ENCODE results near the gene DPH1. TPM values are rescaled to one million over a fixed set of nuclear protein-coding genes. Genes with fewer than 3 reads are reported as not detected.
A peak's percentile ranks its signal among the peaks of the same experiment; 100 is the strongest.

Gene DPH1
- total RNA-seq, 3 donors from 2014 or later (not counting 1 experiment from before 2014, with no cell fraction given), result 60.2 to 65.2 (median 63.2) TPM

- Histone ChIP-seq H3K27ac (ENCODE audit: low read length) (no peak overlapping the region), H3K27me3 (ENCODE audit: control insufficient read depth, insufficient read depth, low read length) (peaks cover 20% of the 10 kb centered on the region), H3K4me1 (ENCODE audit: control insufficient read depth, insufficient read depth, low read length) (peaks cover 26% of the 10 kb centered on the region), H3K9me3 (ENCODE audit: control insufficient read depth, insufficient read depth, low read length) (no peaks in the 10 kb centered on the region), H3K4me3 (ENCODE audit: low read length) (no peak overlapping the region), H3K36me3 (ENCODE audit: control insufficient read depth, insufficient read depth, low read length) (no peaks in the 10 kb centered on the region)
- no peak overlapping the region for H3K27ac Mint-ChIP-seq
- DNase-seq (peak in 1 of 2 donors; percentile 34), ATAC-seq (no peak)
- intact Hi-C loops (cut with micrococcal nuclease), result loop anchor here (10.0 kb wide), 1 partner anchor 118 kb away; no protein-coding TSS in a partner anchor
- peak overlapping the region; percentile 68 for H3K4me3 Mint-ChIP-seq
- no peak for TF ChIP-seq CTCF (IDR thresholded peaks at IDR 0.05)
- no peaks in the 10 kb centered on the region for H3K9me3 Mint-ChIP-seq
- H3K4me1 Mint-ChIP-seq, result peaks cover 8 to 16% of the 10 kb centered on the region in 2 donors
- no peaks in the 10 kb centered on the region for H3K36me3 Mint-ChIP-seq
- WGBS (ENCODE audit: insufficient coverage), result 37% methylated on average over 15 of the region's 15 CpGs
- H3K27me3 Mint-ChIP-seq (ENCODE audit: low read depth in 2 of 2), result peaks cover 45 to 47% of the 10 kb centered on the region in 2 donors
These were observed 7.2 kb upstream of the DPH1 start for GRCh38 chr17:2022647-2023240.

- peaks cover 42 to 47% of the 10 kb centered on the region in 2 donors for H3K27me3 Mint-ChIP-seq (ENCODE audit: low read depth in 2 of 2)
- intact Hi-C loops (cut with micrococcal nuclease), result loop anchor here (10.0 kb wide), 1 partner anchor 118 kb away; no protein-coding TSS in a partner anchor
- H3K27me3 ChIP-seq (ENCODE audit: control insufficient read depth, insufficient read depth, low read length), result peaks cover 20% of the 10 kb centered on the region
- H3K36me3 Mint-ChIP-seq, result no peaks in the 10 kb centered on the region
- H3K4me3 Mint-ChIP-seq, result peak overlapping the region; percentile 68
- no peak overlapping the region for H3K27ac ChIP-seq (ENCODE audit: low read length)
- H3K4me1 Mint-ChIP-seq, result peaks cover 8 to 16% of the 10 kb centered on the region in 2 donors
- no peaks in the 10 kb centered on the region for H3K9me3 Mint-ChIP-seq
- ATAC-seq (no peak), DNase-seq (no peak)
- H3K4me1 ChIP-seq (ENCODE audit: control insufficient read depth, insufficient read depth, low read length), result peaks cover 26% of the 10 kb centered on the region
- no peaks in the 10 kb centered on the region for H3K9me3 ChIP-seq (ENCODE audit: control insufficient read depth, insufficient read depth, low read length)
- 51% methylated on average over 14 of the region's 16 CpGs for WGBS (ENCODE audit: insufficient coverage)
- H3K27ac Mint-ChIP-seq, result no peak overlapping the region
- TF ChIP-seq CTCF (IDR thresholded peaks at IDR 0.05), result no peak
- H3K4me3 ChIP-seq (ENCODE audit: low read length), result no peak overlapping the region
- no peaks in the 10 kb centered on the region for H3K36me3 ChIP-seq (ENCODE audit: control insufficient read depth, insufficient read depth, low read length)
These were observed 6.7 kb upstream of the DPH1 start for GRCh38 chr17:2023256-2023655.

- Histone ChIP-seq H3K27ac (ENCODE audit: low read length) (no peak overlapping the region), H3K9me3 (ENCODE audit: control insufficient read depth, insufficient read depth, low read length) (no peaks in the 10 kb centered on the region), H3K4me1 (ENCODE audit: control insufficient read depth, insufficient read depth, low read length) (peaks cover 26% of the 10 kb centered on the region), H3K4me3 (ENCODE audit: low read length) (peak overlapping the region; percentile 12), H3K36me3 (ENCODE audit: control insufficient read depth, insufficient read depth, low read length) (no peaks in the 10 kb centered on the region), H3K27me3 (ENCODE audit: control insufficient read depth, insufficient read depth, low read length) (peaks cover 20% of the 10 kb centered on the region)
- H3K4me1 Mint-ChIP-seq, result peaks cover 8 to 16% of the 10 kb centered on the region in 2 donors
- peak overlapping the region; percentile 86 for H3K4me3 Mint-ChIP-seq
- H3K27me3 Mint-ChIP-seq (ENCODE audit: low read depth in 2 of 2), result peaks cover 41 to 53% of the 10 kb centered on the region in 2 donors
- intact Hi-C loops (cut with micrococcal nuclease), result loop anchor here (10.0 kb wide), 1 partner anchor 119 kb away; no protein-coding TSS in a partner anchor
- H3K9me3 Mint-ChIP-seq, result no peaks in the 10 kb centered on the region
- no peak for TF ChIP-seq CTCF (IDR thresholded peaks at IDR 0.05)
- ATAC-seq (peak; percentile 25 to 59 (median 35)), DNase-seq (peak in 1 of 2 donors; percentile 70)
- H3K27ac Mint-ChIP-seq, result no peak overlapping the region
- H3K36me3 Mint-ChIP-seq, result no peaks in the 10 kb centered on the region
- WGBS (ENCODE audit: insufficient coverage), result 1% methylated on average over 83 of the region's 85 CpGs
These were observed 6.0 kb upstream of the DPH1 start for GRCh38 chr17:2023692-2024571.

Data from natural killer cell (primary cell).